Glutamatergic neuron (in vitro differentiated cells): ENCODE data around the gene MAP3K5. TPM values are rescaled to one million over a fixed set of nuclear protein-coding genes. Genes with fewer than 3 reads are reported as not detected.

Experiments used
- DNase-seq: peaks from one replicate; pipeline ENCODE4 v3.0.0; 2022
- H3K27ac Mint-ChIP-seq: one replicate; pipeline ENCODE4 v1.8.0; 2020; ENCODE audit warnings: mild to moderate bottlenecking, mixed read lengths, inconsistent platforms; ENCODE audit not compliant: unreplicated experiment
- H3K27me3 Mint-ChIP-seq: one replicate; pipeline ENCODE4 v1.8.0; 2020; ENCODE audit warnings: mild to moderate bottlenecking, moderate library complexity, mixed read lengths, inconsistent platforms; ENCODE audit not compliant: unreplicated experiment
- H3K36me3 Mint-ChIP-seq: one replicate; pipeline ENCODE4 v1.8.0; 2020; ENCODE audit warnings: mild to moderate bottlenecking, mixed read lengths, inconsistent platforms; ENCODE audit not compliant: unreplicated experiment
- H3K4me1 Mint-ChIP-seq: one replicate; pipeline ENCODE4 v1.8.0; 2020; ENCODE audit warnings: mild to moderate bottlenecking, low read depth, mixed read lengths, inconsistent platforms; ENCODE audit not compliant: unreplicated experiment
- H3K4me3 Mint-ChIP-seq: one replicate; pipeline ENCODE4 v1.8.0; 2020; ENCODE audit warnings: mild to moderate bottlenecking, mixed read lengths, inconsistent platforms; ENCODE audit not compliant: unreplicated experiment
- H3K9me3 Mint-ChIP-seq: one replicate; pipeline ENCODE4 v1.8.0; 2020; ENCODE audit warnings: mild to moderate bottlenecking, moderate library complexity, mixed read lengths, inconsistent platforms; ENCODE audit not compliant: unreplicated experiment
- CTCF ChIP-seq: fragments of 200-600 bp; sonication (generic); IDR thresholded peaks from one replicate; pipeline ENCODE4 v1.5.0; 2021; ENCODE audit not compliant: partially characterized antibody, unreplicated experiment
- total RNA-seq: library from RNA; stranded (reverse); fragmentation: NEBNext Ultra II Directional; extraction: Animal tissue kit (Norgen Biotek cat#: 25700); gene quantifications from one replicate; pipeline ENCODE4 v1.2.1, GENCODE V29; 2021; ENCODE audit not compliant: unreplicated experiment

MAP3K5 gene
- total RNA-seq, 1 donor from 2014 or later, result 0.66 TPM

GRCh38 chr6:136666041-136666440 lies 126.2 kb downstream of the MAP3K5 start:
- H3K36me3 Mint-ChIP-seq, result no peaks in the 10 kb centered on the region
- TF ChIP-seq CTCF, result no peak
- no peak overlapping the region for H3K27ac Mint-ChIP-seq
- H3K4me3 Mint-ChIP-seq, result no peak overlapping the region
- H3K4me1 Mint-ChIP-seq, result no peaks in the 10 kb centered on the region
- no peak for DNase-seq
- no peaks in the 10 kb centered on the region for H3K27me3 Mint-ChIP-seq
- no peaks in the 10 kb centered on the region for H3K9me3 Mint-ChIP-seq

GRCh38 chr6:136662347-136663237 lies 129.7 kb downstream of the MAP3K5 start:
- Mint-ChIP-seq H3K27me3 (peaks cover under 1% of the 10 kb centered on the region), H3K36me3 (no peaks in the 10 kb centered on the region), H3K4me3 (no peak overlapping the region), H3K27ac (no peak overlapping the region), H3K9me3 (no peaks in the 10 kb centered on the region), H3K4me1 (no peaks in the 10 kb centered on the region)
- no peak for TF ChIP-seq CTCF
- DNase-seq, result no peak

- Mint-ChIP-seq H3K4me1 (no peaks in the 10 kb centered on the region), H3K9me3 (no peaks in the 10 kb centered on the region), H3K27me3 (peaks cover 2% of the 10 kb centered on the region), H3K4me3 (no peak overlapping the region), H3K27ac (no peak overlapping the region), H3K36me3 (no peaks in the 10 kb centered on the region)
- no peak for DNase-seq
- no peak for TF ChIP-seq CTCF
Observed at GRCh38 chr6:136660727-136661126, 131.6 kb downstream of the MAP3K5 start.

GRCh38 chr6:136659991-136660499 lies 132.2 kb downstream of the MAP3K5 start:
- Mint-ChIP-seq H3K9me3 (no peaks in the 10 kb centered on the region), H3K27ac (no peak overlapping the region), H3K4me3 (no peak overlapping the region), H3K27me3 (peaks cover 2% of the 10 kb centered on the region), H3K36me3 (no peaks in the 10 kb centered on the region), H3K4me1 (no peaks in the 10 kb centered on the region)
- no peak for TF ChIP-seq CTCF
- no peak for DNase-seq

- DNase-seq, result no peak
- H3K4me3 Mint-ChIP-seq, result no peak overlapping the region
- no peaks in the 10 kb centered on the region for H3K36me3 Mint-ChIP-seq
- TF ChIP-seq CTCF, result no peak
- H3K27ac Mint-ChIP-seq, result no peak overlapping the region
- H3K4me1 Mint-ChIP-seq, result no peaks in the 10 kb centered on the region
- H3K9me3 Mint-ChIP-seq, result no peaks in the 10 kb centered on the region
- peaks cover 2% of the 10 kb centered on the region for H3K27me3 Mint-ChIP-seq
Observed at GRCh38 chr6:136658711-136659110, 133.6 kb downstream of the MAP3K5 start.
